ENCODE measurements around the gene PRORP.

DNA sequence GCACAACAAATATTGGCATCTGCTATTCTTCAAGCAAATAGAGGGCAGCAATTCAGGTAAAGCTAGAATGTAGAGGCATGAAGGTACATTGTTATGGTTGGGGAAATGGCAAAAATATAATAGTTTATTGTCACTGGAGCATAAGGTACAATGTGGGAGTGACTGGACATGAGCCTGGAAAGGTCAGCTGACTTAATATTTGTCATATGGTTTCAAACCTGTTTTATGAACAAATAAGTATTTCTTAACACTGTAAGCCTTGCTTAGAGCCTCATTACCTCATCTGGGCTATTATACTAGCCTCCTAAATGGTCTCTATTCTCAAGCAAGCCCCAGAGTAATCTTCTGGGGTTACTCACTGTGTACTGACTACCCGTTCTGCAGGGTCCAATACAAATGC, 42.6 kb upstream of the PRORP start:
- TF ChIP-seq, protein P1, sequence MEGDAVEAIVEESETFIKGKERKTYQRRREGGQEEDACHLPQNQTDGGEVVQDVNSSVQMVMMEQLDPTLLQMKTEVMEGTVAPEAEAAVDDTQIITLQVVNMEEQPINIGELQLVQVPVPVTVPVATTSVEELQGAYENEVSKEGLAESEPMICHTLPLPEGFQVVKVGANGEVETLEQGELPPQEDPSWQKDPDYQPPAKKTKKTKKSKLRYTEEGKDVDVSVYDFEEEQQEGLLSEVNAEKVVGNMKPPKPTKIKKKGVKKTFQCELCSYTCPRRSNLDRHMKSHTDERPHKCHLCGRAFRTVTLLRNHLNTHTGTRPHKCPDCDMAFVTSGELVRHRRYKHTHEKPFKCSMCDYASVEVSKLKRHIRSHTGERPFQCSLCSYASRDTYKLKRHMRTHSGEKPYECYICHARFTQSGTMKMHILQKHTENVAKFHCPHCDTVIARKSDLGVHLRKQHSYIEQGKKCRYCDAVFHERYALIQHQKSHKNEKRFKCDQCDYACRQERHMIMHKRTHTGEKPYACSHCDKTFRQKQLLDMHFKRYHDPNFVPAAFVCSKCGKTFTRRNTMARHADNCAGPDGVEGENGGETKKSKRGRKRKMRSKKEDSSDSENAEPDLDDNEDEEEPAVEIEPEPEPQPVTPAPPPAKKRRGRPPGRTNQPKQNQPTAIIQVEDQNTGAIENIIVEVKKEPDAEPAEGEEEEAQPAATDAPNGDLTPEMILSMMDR (IDR thresholded peaks at IDR 0.05; ENCODE audit: low read length) = no peak
- TF ChIP-seq EZH2phosphoT487 (IDR thresholded peaks at IDR 0.05; ENCODE audit: low read length) (no peak), EZH2 (optimal IDR thresholded peaks at IDR 0.05; ENCODE audit: low read depth, low read length) (no peak)
